ENCODE data around the gene FOXL2NB. TPM values are rescaled to one million over a fixed set of nuclear protein-coding genes. Genes with fewer than 3 reads are reported as not detected.

Gene FOXL2NB
- polyA plus RNA-seq, 1 donor from 2014 or later = not detected

- Histone ChIP-seq H3K9me2 (ENCODE audit: insufficient read depth, low read length) (no peaks in the 10 kb centered on the region), H3F3A (ENCODE audit: insufficient read depth, low read length, poor library complexity, severe bottlenecking) (no peaks in the 10 kb centered on the region), H3K4me2 (ENCODE audit: low read length) (no peak overlapping the region), H3K27me3 (ENCODE audit: insufficient read depth, low read depth, low read length) (no peaks in the 10 kb centered on the region), H4K20me1 (ENCODE audit: insufficient read depth) (no peaks in the 10 kb centered on the region), H2AFZ (ENCODE audit: low read depth, low read length) (no peak overlapping the region), H3K79me2 (replicated peaks; ENCODE audit: insufficient read depth, low read length) (no peaks in the 10 kb centered on the region), H3K9me3 (ENCODE audit: low read length) (no peaks in the 10 kb centered on the region), H3K27ac (ENCODE audit: low read length) (no peak overlapping the region), H3K4me3 (ENCODE audit: low read length) (no peak overlapping the region), H3K36me3 (ENCODE audit: insufficient read depth, low read length) (no peaks in the 10 kb centered on the region), H3K9ac (ENCODE audit: low read length) (no peak overlapping the region)
- no peak for TF ChIP-seq POLR2AphosphoS5 (IDR thresholded peaks at IDR 0.05)
- TF ChIP-seq EP300 (conservative IDR thresholded peaks at IDR 0.05; ENCODE audit: poor library complexity, severe bottlenecking) = no peak
- no peak for TF ChIP-seq RAD21 (conservative IDR thresholded peaks at IDR 0.05)
- no peak for TF ChIP-seq TAF1 (IDR thresholded peaks at IDR 0.05; ENCODE audit: low read depth)
- TF ChIP-seq MXI1 (conservative IDR thresholded peaks at IDR 0.05; ENCODE audit: poor library complexity, severe bottlenecking) = no peak
- no peak for TF ChIP-seq REST (IDR thresholded peaks at IDR 0.05; ENCODE audit: borderline replicate concordance)
- no peak for TF ChIP-seq EZH2 (IDR thresholded peaks at IDR 0.05; ENCODE audit: borderline replicate concordance, insufficient read depth, low read length, poor library complexity, severe bottlenecking)
- TF ChIP-seq SMC3 (conservative IDR thresholded peaks at IDR 0.05; ENCODE audit: poor library complexity) = no peak
- TF ChIP-seq, protein P1, sequence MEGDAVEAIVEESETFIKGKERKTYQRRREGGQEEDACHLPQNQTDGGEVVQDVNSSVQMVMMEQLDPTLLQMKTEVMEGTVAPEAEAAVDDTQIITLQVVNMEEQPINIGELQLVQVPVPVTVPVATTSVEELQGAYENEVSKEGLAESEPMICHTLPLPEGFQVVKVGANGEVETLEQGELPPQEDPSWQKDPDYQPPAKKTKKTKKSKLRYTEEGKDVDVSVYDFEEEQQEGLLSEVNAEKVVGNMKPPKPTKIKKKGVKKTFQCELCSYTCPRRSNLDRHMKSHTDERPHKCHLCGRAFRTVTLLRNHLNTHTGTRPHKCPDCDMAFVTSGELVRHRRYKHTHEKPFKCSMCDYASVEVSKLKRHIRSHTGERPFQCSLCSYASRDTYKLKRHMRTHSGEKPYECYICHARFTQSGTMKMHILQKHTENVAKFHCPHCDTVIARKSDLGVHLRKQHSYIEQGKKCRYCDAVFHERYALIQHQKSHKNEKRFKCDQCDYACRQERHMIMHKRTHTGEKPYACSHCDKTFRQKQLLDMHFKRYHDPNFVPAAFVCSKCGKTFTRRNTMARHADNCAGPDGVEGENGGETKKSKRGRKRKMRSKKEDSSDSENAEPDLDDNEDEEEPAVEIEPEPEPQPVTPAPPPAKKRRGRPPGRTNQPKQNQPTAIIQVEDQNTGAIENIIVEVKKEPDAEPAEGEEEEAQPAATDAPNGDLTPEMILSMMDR (IDR thresholded peaks at IDR 0.05; ENCODE audit: poor library complexity, severe bottlenecking) = no peak
These were observed 38.9 kb downstream of the FOXL2NB start for GRCh38 chr3:138985932-138986331.

- Histone ChIP-seq H3K9ac (ENCODE audit: low read length) (no peak overlapping the region), H3K36me3 (ENCODE audit: insufficient read depth, low read length) (no peaks in the 10 kb centered on the region), H3F3A (ENCODE audit: insufficient read depth, low read length, poor library complexity, severe bottlenecking) (no peaks in the 10 kb centered on the region), H3K9me3 (ENCODE audit: low read length) (no peaks in the 10 kb centered on the region), H3K9me2 (ENCODE audit: insufficient read depth, low read length) (no peaks in the 10 kb centered on the region), H3K79me2 (replicated peaks; ENCODE audit: insufficient read depth, low read length) (no peaks in the 10 kb centered on the region), H3K4me2 (ENCODE audit: low read length) (no peak overlapping the region), H4K20me1 (ENCODE audit: insufficient read depth) (no peaks in the 10 kb centered on the region), H3K27ac (ENCODE audit: low read length) (no peak overlapping the region), H2AFZ (ENCODE audit: low read depth, low read length) (no peak overlapping the region), H3K4me3 (ENCODE audit: low read length) (no peak overlapping the region), H3K27me3 (ENCODE audit: insufficient read depth, low read depth, low read length) (no peaks in the 10 kb centered on the region)
- no peak for TF ChIP-seq EZH2 (IDR thresholded peaks at IDR 0.05; ENCODE audit: borderline replicate concordance, insufficient read depth, low read length, poor library complexity, severe bottlenecking)
- no peak for TF ChIP-seq TAF1 (IDR thresholded peaks at IDR 0.05; ENCODE audit: low read depth)
- TF ChIP-seq SMC3 (conservative IDR thresholded peaks at IDR 0.05; ENCODE audit: poor library complexity) = no peak
- no peak for TF ChIP-seq RAD21 (conservative IDR thresholded peaks at IDR 0.05)
- TF ChIP-seq POLR2AphosphoS5 (IDR thresholded peaks at IDR 0.05) = no peak
- TF ChIP-seq REST (IDR thresholded peaks at IDR 0.05; ENCODE audit: borderline replicate concordance) = no peak
- no peak for TF ChIP-seq EP300 (conservative IDR thresholded peaks at IDR 0.05; ENCODE audit: poor library complexity, severe bottlenecking)
- TF ChIP-seq MXI1 (conservative IDR thresholded peaks at IDR 0.05; ENCODE audit: poor library complexity, severe bottlenecking) = no peak
- TF ChIP-seq, protein P1 (IDR thresholded peaks at IDR 0.05; ENCODE audit: poor library complexity, severe bottlenecking) = no peak
These were observed 40.2 kb downstream of the FOXL2NB start for GRCh38 chr3:138987181-138987580.

Data from neural cell (in vitro differentiated cells).